SKM-1 treated with dmso at 0.1 percent for 144 hours (cell line): ENCODE data around the gene PSG4.
"Not testable (repeated sequence)": the region's sequence is repeated elsewhere in the genome, so short reads cannot be mapped to it uniquely, and the experiment has no call there.

Experiments used
- DNase-seq: peaks from one replicate; lab custom pipeline; 2025; ENCODE audit not compliant: unreplicated experiment; lab: John Stamatoyannopoulos, UW

Gene PSG4

GRCh38 chr19:43198686-43199419, 6.6 kb downstream of the PSG4 start:
- not testable (repeated sequence) for DNase-seq

GRCh38 chr19:43197666-43198397, 7.6 kb downstream of the PSG4 start:
- not testable (repeated sequence) for DNase-seq

- DNase-seq: not testable (repeated sequence)
Observed at GRCh38 chr19:43194397-43194796, 11.0 kb downstream of the PSG4 start.

GRCh38 chr19:43192381-43193155, 12.9 kb downstream of the PSG4 start:
- DNase-seq: not testable (repeated sequence)

GRCh38 chr19:43188092-43188491, 17.3 kb downstream of the PSG4 start:
- not testable (repeated sequence) for DNase-seq

- DNase-seq: not testable (repeated sequence)
Observed at GRCh38 chr19:43186311-43186935, 19.0 kb downstream of the PSG4 start, which contains the start of gene PSG5. Gene PSG5, minus strand, starts transcription at chr19:43186536. Its CDS starts 131 bp downstream, at chr19:43186405.

GRCh38 chr19:43181869-43182771, 23.3 kb downstream of the PSG4 start:
- not testable (repeated sequence) for DNase-seq

GRCh38 chr19:43179569-43180147, 25.8 kb downstream of the PSG4 start:
- DNase-seq: not testable (repeated sequence)

GRCh38 chr19:43178577-43178976, 26.9 kb downstream of the PSG4 start:
- not testable (repeated sequence) for DNase-seq

- DNase-seq: not testable (repeated sequence)
Observed at GRCh38 chr19:43165906-43166305, 39.5 kb downstream of the PSG4 start.

GRCh38 chr19:43163135-43163534, 42.3 kb downstream of the PSG4 start:
- DNase-seq: not testable (repeated sequence)

- not testable (repeated sequence) for DNase-seq
Observed at GRCh38 chr19:43162261-43162660, 43.2 kb downstream of the PSG4 start.

GRCh38 chr19:43152214-43152613, 53.2 kb downstream of the PSG4 start:
- DNase-seq: no peak

GRCh38 chr19:43149788-43150187, 55.6 kb downstream of the PSG4 start:
- not testable (repeated sequence) for DNase-seq

GRCh38 chr19:43148233-43148632, 57.2 kb downstream of the PSG4 start:
- no peak for DNase-seq
